ENCODE results near the gene SSBP3. TPM values are rescaled to one million over a fixed set of nuclear protein-coding genes. Genes with fewer than 3 reads are reported as not detected.

SSBP3 gene
- total and polyA plus RNA-seq, 2 experiments from 2014 or later, result 47.4 to 68.6 TPM

DNA sequence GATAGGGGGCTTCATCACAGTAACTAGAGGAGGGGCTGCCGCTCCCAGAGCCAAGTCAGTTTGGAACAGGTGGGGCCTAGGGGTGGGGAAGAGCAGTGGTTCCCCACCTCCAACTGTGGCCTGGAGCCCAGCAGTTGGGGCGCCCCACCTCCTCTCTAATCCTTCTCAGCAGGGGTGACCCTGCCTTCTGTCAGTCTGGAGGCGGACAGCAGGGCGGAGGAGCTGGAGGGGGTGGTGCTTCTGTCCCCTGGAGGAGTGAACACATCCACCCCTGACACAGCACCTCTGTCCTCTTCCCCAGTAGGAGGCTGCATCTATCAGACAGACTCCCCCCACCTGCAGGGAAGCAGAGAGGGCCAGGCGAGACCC is 132.4 kb downstream of the SSBP3 start:
- ATAC-seq (peak; percentile 71), DNase-seq (ENCODE audit: low spot score) (peak; percentile 50)
- no peak overlapping the region for H2AFZ ChIP-seq
- H3K4me1 ChIP-seq (ENCODE audit: insufficient read depth), result peaks cover 37% of the 10 kb centered on the region
- Mint-ChIP-seq H3K9me3 (no peaks in the 10 kb centered on the region), H3K27ac (no peak overlapping the region; the same call in 1 of the 2 replicates), H3K36me3 (ENCODE audit: low read depth) (peaks cover 13% of the 10 kb centered on the region), H3K27me3 (ENCODE audit: insufficient read depth, low read depth, poor library complexity) (peaks cover 35% of the 10 kb centered on the region), H3K4me3 (no peak overlapping the region), H3K4me1 (peaks cover 55% of the 10 kb centered on the region)
- H3K9me2 ChIP-seq (ENCODE audit: insufficient read depth), result no peaks in the 10 kb centered on the region
- H4K20me1 ChIP-seq (replicated peaks; ENCODE audit: insufficient read depth), result peaks cover 26% of the 10 kb centered on the region
- H3K27me3 ChIP-seq (ENCODE audit: insufficient read depth), result no peaks in the 10 kb centered on the region
- H3K79me2 ChIP-seq (replicated peaks; ENCODE audit: insufficient read depth), result peaks cover 81% of the 10 kb centered on the region
- no peak overlapping the region for H3K4me3 ChIP-seq
- TF ChIP-seq, protein P1, sequence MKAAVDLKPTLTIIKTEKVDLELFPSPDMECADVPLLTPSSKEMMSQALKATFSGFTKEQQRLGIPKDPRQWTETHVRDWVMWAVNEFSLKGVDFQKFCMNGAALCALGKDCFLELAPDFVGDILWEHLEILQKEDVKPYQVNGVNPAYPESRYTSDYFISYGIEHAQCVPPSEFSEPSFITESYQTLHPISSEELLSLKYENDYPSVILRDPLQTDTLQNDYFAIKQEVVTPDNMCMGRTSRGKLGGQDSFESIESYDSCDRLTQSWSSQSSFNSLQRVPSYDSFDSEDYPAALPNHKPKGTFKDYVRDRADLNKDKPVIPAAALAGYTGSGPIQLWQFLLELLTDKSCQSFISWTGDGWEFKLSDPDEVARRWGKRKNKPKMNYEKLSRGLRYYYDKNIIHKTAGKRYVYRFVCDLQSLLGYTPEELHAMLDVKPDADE (IDR thresholded peaks at IDR 0.05), result no peak
- no peak for TF ChIP-seq JUNB (IDR thresholded peaks at IDR 0.05; ENCODE audit: unreplicated experiment)
- no peak for TF ChIP-seq CREB1 (CRISPR knock-in tag; IDR thresholded peaks at IDR 0.05; ENCODE audit: low read depth)
- no peak for TF ChIP-seq STAT1 (IDR thresholded peaks at IDR 0.05; ENCODE audit: unreplicated experiment)
- no peak for TF ChIP-seq ZNF331 (CRISPR knock-in tag; IDR thresholded peaks at IDR 0.05; ENCODE audit: low read depth)
- TF ChIP-seq, protein P2, sequence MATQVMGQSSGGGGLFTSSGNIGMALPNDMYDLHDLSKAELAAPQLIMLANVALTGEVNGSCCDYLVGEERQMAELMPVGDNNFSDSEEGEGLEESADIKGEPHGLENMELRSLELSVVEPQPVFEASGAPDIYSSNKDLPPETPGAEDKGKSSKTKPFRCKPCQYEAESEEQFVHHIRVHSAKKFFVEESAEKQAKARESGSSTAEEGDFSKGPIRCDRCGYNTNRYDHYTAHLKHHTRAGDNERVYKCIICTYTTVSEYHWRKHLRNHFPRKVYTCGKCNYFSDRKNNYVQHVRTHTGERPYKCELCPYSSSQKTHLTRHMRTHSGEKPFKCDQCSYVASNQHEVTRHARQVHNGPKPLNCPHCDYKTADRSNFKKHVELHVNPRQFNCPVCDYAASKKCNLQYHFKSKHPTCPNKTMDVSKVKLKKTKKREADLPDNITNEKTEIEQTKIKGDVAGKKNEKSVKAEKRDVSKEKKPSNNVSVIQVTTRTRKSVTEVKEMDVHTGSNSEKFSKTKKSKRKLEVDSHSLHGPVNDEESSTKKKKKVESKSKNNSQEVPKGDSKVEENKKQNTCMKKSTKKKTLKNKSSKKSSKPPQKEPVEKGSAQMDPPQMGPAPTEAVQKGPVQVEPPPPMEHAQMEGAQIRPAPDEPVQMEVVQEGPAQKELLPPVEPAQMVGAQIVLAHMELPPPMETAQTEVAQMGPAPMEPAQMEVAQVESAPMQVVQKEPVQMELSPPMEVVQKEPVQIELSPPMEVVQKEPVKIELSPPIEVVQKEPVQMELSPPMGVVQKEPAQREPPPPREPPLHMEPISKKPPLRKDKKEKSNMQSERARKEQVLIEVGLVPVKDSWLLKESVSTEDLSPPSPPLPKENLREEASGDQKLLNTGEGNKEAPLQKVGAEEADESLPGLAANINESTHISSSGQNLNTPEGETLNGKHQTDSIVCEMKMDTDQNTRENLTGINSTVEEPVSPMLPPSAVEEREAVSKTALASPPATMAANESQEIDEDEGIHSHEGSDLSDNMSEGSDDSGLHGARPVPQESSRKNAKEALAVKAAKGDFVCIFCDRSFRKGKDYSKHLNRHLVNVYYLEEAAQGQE (IDR thresholded peaks at IDR 0.05; ENCODE audit: unreplicated experiment), result no peak
- TF ChIP-seq NANOG (IDR thresholded peaks at IDR 0.05; ENCODE audit: borderline replicate concordance), result no peak
- TF ChIP-seq, protein P3, sequence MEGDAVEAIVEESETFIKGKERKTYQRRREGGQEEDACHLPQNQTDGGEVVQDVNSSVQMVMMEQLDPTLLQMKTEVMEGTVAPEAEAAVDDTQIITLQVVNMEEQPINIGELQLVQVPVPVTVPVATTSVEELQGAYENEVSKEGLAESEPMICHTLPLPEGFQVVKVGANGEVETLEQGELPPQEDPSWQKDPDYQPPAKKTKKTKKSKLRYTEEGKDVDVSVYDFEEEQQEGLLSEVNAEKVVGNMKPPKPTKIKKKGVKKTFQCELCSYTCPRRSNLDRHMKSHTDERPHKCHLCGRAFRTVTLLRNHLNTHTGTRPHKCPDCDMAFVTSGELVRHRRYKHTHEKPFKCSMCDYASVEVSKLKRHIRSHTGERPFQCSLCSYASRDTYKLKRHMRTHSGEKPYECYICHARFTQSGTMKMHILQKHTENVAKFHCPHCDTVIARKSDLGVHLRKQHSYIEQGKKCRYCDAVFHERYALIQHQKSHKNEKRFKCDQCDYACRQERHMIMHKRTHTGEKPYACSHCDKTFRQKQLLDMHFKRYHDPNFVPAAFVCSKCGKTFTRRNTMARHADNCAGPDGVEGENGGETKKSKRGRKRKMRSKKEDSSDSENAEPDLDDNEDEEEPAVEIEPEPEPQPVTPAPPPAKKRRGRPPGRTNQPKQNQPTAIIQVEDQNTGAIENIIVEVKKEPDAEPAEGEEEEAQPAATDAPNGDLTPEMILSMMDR (conservative IDR thresholded peaks at IDR 0.05; ENCODE audit: low read depth in 2 of 2), result no peak
- H3K4me2 ChIP-seq, result peak overlapping the region; percentile 66
- no peaks in the 10 kb centered on the region; the same call in 1 of the 2 replicates for H3K36me3 ChIP-seq (ENCODE audit: insufficient read depth)
- H3F3A ChIP-seq (replicated peaks; ENCODE audit: low read depth), result 0 out of 2 replicates have a peak, but pooled peaks cover 5% of the 10 kb centered on the region
- 0 out of 2 replicates have a peak overlapping the region, but pooled peaks have one; percentile 26 for H3K27ac ChIP-seq (ENCODE audit: low read depth)
